ENCODE measurements around the gene SLC44A5. TPM values are rescaled to one million over a fixed set of nuclear protein-coding genes. Genes with fewer than 3 reads are reported as not detected.
"Not testable (repeated sequence)": the region's sequence is repeated elsewhere in the genome, so short reads cannot be mapped to it uniquely, and the experiment has no call there.

Gene SLC44A5
- total RNA-seq, 2 donors from 2014 or later, result 1.2 to 2.0 TPM

DNA sequence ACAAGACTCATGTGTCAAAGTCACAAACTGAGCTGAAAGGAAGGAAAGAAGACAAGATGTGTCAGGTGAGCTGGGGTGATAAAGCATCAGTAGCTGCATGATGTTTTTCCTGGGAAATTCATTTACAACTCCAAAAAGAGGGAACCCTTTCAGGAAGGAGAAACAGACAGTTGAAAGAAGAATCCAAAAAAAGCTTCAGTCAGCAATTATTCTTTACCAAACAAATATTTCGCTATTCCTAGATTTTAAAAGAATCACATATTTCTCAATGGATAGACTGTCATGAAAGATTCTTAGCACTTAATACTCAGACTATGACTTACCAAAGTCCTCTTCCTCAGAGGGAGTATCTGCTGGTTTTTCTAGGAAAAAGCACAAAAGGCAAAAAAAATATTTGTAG, 214.7 kb downstream of the SLC44A5 start:
- H3K36me3 ChIP-seq, result no peaks in the 10 kb centered on the region
- no peak for DNase-seq (ENCODE audit: low spot score)
- no peaks in the 10 kb centered on the region for H3K27me3 ChIP-seq
- TF ChIP-seq, protein P1, sequence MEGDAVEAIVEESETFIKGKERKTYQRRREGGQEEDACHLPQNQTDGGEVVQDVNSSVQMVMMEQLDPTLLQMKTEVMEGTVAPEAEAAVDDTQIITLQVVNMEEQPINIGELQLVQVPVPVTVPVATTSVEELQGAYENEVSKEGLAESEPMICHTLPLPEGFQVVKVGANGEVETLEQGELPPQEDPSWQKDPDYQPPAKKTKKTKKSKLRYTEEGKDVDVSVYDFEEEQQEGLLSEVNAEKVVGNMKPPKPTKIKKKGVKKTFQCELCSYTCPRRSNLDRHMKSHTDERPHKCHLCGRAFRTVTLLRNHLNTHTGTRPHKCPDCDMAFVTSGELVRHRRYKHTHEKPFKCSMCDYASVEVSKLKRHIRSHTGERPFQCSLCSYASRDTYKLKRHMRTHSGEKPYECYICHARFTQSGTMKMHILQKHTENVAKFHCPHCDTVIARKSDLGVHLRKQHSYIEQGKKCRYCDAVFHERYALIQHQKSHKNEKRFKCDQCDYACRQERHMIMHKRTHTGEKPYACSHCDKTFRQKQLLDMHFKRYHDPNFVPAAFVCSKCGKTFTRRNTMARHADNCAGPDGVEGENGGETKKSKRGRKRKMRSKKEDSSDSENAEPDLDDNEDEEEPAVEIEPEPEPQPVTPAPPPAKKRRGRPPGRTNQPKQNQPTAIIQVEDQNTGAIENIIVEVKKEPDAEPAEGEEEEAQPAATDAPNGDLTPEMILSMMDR (IDR thresholded peaks at IDR 0.05), result no peak
- H3K4me3 ChIP-seq, result no peak overlapping the region
- no peaks in the 10 kb centered on the region for H3K4me1 ChIP-seq
- no peak overlapping the region for H3K27ac ChIP-seq
- H3K9me3 ChIP-seq, result peaks cover 0 to 5% of the 10 kb centered on the region in 2 donors

- Histone ChIP-seq H3K27ac (no peak overlapping the region), H3K9me3 (peaks cover 0 to 9% of the 10 kb centered on the region in 2 donors), H3K4me1 (no peaks in the 10 kb centered on the region), H3K4me3 (no peak overlapping the region), H3K36me3 (no peaks in the 10 kb centered on the region), H3K27me3 (no peaks in the 10 kb centered on the region)
- no peak for DNase-seq (ENCODE audit: low spot score)
- TF ChIP-seq, protein P1 (IDR thresholded peaks at IDR 0.05), result no peak
These were observed 216.4 kb downstream of the SLC44A5 start for GRCh38 chr1:75394386-75395139.

DNA sequence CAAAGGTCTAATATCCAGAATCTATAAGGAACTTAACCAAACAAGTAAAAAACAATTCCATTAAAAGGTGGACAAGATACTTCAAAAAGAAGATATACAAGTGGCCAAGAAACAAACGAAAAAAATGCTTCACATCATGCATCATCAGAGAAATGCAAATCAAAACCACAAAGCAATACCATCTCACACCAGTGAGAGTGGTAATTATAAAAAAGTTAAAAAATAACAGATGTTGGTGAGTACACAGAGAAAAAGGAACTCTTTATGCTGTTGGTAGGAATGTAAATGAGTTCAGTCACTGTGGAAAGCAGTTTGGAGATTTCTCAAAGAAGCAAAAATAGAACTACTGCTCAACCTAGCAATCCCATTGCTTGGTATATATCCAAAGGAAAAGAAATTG, 218.6 kb downstream of the SLC44A5 start:
- no peak overlapping the region for H3K27ac ChIP-seq
- no peaks in the 10 kb centered on the region for H3K36me3 ChIP-seq
- H3K4me1 ChIP-seq, result no peaks in the 10 kb centered on the region
- no peak overlapping the region for H3K4me3 ChIP-seq
- H3K9me3 ChIP-seq, result peaks cover 0 to 9% of the 10 kb centered on the region in 2 donors
- H3K27me3 ChIP-seq, result no peaks in the 10 kb centered on the region
- DNase-seq (ENCODE audit: low spot score), result no peak
- TF ChIP-seq, protein P1 (IDR thresholded peaks at IDR 0.05), result no peak

DNA sequence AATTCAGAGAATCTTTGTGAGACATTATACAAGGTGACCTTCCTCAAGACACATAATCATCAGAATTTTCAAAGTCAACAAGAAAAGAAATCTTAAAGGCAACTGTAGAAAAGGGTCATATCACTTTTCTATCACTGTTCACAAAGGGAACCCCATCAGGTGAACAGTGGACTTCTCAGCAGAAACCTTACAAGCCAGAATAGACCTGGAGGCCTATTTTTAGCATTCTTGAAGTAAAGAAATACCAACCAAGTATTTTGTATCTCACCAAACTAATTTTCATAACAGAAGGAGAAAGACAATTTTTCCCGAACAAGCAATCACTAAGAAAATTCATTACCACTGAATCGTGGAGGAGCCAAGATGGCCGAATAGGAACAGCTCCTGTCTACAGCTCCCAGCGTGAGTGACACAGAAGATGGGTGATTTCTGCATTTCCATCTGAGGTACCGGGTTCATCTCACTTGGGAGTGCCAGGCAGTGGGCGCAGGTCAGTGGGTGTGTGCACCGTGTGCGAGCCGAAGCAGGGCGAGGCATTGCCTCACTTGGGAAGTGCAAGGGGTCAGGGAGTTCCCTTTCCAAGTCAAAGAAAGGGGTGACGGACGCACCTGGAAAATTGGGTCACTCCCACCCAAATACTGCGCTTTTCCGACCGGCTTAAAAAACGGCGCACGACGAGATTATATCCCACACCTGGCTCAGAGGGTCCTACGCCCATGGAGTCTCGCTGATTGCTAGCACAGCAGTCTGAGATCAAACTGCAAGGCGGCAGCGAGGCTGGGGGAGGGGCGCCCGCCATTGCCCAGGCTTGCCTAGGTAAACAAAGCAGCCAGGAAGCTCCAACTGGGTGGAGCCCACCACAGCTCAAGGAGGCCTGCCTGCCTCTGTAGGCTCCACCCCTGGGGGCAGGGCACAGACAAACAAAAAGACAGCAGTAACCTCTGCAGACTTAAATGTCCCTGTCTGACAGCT, 235.2 kb downstream of the SLC44A5 start:
- DNase-seq (ENCODE audit: low spot score); H3K4me3 ChIP-seq; H3K36me3 ChIP-seq; H3K4me1 ChIP-seq; H3K9me3 ChIP-seq; H3K27me3 ChIP-seq; H3K27ac ChIP-seq: not testable (repeated sequence)

GRCh38 chr1:75373542-75374159, 237.3 kb downstream of the SLC44A5 start:
- Histone ChIP-seq H3K27me3 (no peaks in the 10 kb centered on the region), H3K4me3 (no peak overlapping the region), H3K27ac (no peak overlapping the region), H3K9me3 (no peaks in the 10 kb centered on the region), H3K4me1 (no peaks in the 10 kb centered on the region), H3K36me3 (no peaks in the 10 kb centered on the region)
- DNase-seq (ENCODE audit: low spot score), result no peak
- TF ChIP-seq, protein P1 (IDR thresholded peaks at IDR 0.05), result no peak

DNA sequence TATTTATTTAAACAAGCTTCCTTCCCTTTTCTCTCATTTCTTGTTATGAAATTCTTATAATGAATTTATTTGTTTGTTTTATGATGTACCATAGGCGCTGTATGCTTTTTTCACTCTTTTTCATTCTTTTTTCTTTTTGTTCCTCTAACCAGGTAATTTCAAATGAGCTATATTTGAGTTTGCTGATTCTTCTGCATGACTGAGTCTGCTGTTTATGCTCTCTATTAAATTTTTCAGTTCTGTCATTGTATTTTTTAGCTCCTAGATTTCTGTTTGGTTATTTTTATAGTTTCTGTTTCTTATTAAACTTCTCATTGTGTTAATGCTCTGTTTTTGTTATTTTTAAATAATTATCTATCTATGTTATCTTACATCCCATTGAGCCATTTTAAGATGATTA, 244.3 kb downstream of the SLC44A5 start:
- Histone ChIP-seq H3K27me3 (no peaks in the 10 kb centered on the region), H3K4me3 (no peak overlapping the region), H3K9me3 (peaks cover 0 to 34% of the 10 kb centered on the region in 2 donors), H3K27ac (no peak overlapping the region), H3K36me3 (no peaks in the 10 kb centered on the region), H3K4me1 (no peaks in the 10 kb centered on the region)
- TF ChIP-seq, protein P1 (IDR thresholded peaks at IDR 0.05), result no peak
- DNase-seq (ENCODE audit: low spot score), result no peak

All from right atrium auricular region (tissue), 2 donors.